Fibroblast of skin of right biceps (primary cell): ENCODE measurements around the gene IL20RA.

ENCODE experiments used
- DNase-seq: peaks from one replicate; pipeline ENCODE4 v3.0.0-alpha.2; 2013

The IL20RA gene

DNA sequence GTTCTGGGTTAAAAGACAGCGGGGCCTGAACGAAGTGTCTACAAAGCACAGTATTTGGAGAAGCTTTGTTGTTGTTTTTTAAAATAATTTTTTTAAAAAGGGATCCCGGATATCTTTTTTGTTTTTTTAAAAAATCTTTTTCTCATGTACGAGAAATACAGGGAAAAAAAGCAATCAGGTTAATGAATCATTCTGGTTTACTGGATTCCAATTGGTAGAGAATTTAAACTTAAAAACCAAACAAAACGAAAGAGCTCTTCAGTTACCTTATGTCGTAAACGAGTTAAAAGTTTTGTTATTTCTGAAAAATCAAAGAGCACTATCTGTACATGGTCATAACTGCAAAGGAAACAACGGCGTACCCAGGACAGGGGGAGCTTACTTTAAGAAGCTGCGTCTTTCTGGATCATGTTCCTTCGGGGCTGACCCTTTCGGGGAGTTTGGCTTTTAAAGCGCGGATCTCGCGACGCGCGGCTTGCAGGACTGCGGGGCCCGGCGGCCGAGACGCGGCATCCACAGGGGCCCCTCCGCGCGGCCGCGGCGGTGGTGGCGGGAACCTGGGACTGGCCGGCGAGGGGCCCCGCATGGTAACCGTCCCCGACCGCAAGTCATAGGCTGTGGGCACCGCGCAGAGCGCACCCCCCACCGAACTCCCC, 927 bp downstream of the IL20RA start:
- peak; percentile 37 for DNase-seq

DNA sequence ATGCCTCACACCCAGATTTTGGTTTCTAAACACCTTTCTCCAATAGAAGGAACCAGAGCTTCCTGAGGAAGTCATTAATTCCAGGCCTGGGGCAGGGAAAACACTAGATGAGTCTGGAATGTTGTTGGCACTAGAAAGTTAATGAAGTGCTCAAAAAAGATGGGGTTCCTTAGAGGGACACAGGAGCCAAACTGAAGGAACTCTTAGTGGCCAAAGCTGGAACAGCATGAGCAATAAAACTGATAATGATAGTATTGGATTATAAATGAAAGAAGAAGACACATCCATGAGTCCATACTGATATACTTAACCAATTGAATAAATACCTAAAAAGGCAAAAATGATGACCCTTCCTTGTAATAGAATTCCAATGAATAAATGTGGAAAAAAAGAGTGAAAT, 4.4 kb downstream of the IL20RA start:
- no peak for DNase-seq

DNA sequence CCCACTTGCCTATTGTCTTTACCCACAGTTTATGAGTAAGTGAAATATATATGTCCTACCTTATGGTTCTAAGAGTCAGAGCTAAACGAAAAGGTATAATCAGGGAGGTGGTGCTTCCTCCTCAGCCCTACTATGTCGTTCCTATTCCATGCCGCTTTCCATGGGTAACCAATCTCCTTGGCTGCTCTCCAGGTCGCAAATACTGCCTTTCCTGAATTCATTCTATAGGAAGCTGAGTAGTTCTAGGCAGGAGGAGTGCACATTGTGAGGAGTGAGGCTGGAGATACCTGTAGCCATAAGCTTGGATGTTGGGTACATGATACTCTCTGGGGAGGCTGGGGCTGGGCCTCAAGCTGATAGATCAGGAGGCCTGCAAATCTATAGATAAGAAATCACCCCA, 5.8 kb downstream of the IL20RA start:
- DNase-seq = no peak

DNA sequence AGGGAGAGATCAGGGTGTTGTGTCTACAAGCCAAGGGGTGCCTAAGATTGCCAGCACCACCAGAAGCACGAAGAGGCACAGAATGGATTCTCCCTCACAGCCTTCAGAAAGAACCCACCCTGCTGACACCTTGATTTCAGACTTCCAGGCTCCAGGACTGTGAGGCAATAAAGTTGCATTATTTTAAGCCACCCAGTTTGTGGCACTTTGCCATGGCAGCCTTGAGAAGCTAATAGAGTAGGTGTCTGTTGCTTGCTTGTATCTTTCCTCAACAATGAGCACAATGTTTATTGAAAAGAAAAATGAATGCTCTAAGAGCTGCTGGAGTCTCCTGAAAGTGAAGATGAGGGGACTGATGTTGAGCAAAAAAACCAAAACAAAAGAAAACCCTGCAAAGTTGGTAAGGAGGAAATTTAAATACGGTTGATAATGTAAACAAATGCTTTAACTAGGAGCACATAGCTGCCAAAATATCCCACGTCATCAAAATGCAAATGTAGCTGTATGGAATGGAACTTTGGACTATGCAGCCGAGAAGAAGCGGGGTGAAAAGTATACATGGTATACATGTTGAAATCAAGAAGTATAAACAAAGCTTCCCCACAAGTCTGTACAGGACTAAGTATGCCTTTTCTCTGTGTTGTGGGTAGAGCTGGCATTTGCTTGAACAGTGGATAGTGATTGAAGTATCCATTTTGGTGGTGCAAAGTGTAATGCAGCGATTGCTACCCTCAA, 8.0 kb downstream of the IL20RA start:
- DNase-seq = no peak

DNA sequence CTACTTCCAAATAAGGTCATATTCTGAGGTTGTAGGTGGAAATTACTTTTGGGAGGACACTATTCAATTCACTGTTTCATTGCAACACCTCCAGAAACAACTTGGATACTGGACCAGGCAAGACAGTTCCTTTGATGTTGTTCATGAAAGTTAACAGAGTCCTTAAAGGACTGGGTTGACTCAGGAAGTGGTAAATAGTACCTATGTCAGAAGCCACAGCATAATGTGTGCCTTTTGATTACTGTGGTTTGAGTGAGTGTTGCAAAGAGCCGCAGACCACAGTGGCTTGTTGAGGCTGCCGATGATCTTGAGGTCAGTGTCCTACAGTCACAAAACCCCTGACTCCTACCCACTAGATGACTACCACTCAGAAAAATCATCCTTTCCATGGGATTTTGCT, 10.9 kb downstream of the IL20RA start:
- no peak for DNase-seq

DNA sequence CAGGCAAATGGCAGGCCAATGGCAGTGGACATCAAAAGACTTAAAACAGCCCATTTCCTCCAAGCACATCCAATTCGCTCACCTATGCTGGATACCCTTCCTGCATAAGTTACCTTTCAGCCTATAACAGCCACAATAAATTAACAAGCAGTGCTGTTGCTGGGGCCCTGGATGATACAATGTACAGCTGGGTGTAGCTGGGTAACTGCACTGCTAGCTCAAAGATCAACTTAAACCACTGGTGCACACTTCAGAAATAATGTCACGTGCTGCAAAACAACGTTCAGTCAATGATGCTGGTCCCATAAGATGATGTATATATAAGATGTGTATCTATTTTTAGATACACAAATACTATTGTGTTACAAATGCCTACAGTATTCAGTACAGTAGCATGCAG, 13.6 kb downstream of the IL20RA start:
- no peak for DNase-seq

DNA sequence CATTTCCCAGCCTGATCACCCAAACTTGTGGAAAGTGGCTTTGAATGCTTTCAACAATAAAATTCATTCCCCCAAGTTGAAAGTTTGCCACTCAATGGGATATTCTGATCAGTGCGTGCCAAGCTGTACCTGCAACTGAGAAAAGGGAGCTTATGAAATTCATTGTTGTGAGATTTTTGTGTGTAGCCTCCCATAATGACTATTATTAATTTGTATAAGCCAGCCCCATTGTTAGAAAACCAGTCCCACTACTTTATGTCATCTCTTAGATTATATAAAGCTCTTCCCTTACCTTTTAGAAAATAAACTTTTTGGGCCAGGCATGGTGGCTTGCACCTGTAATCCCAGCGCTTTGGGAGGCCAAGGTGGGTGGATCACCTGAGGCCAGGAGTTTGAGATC, 15.9 kb downstream of the IL20RA start:
- no peak for DNase-seq

DNA sequence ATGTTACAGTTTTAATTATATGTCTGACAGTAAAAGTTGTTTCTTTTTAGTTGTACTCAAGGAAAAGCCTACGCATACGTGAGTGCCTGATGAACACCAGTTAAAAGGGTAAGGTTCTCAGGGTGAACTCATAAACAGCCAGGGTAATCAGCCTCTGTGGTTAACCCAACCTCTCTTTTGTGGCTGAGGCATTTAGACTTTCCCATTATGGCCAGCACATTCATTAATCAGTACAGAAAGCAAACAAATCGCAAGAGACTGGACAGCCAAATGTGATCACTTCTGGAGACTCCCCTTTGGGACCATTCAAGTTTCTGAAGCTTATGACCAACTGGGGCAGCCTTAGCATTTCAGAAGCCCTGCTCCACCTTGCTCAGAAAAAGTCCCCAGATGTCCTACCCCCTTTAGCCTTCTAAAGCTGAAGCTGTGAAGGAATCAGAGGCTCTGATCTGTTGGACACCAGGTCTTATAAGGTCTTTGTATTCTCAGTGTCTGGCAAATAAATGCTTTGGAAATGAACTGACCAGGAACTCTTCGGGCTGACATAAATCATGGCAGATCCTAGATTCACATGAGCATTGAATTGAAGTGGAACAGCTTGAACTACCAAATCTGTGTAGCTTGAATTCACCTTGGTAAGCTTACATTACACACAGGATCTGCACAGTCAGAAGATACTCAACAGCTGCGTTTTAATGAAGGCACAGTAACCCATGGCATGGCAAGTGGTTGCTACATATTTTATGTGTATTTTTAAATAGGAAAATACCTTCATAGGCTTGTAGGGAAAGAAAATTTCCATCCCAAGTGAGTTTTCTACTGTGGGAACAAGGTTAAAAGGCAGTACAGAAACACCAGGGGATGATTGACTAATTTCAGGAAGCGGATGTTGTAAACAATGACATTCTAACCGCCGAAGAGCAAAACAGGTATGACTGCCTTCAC, 18.7 kb downstream of the IL20RA start:
- DNase-seq = no peak

DNA sequence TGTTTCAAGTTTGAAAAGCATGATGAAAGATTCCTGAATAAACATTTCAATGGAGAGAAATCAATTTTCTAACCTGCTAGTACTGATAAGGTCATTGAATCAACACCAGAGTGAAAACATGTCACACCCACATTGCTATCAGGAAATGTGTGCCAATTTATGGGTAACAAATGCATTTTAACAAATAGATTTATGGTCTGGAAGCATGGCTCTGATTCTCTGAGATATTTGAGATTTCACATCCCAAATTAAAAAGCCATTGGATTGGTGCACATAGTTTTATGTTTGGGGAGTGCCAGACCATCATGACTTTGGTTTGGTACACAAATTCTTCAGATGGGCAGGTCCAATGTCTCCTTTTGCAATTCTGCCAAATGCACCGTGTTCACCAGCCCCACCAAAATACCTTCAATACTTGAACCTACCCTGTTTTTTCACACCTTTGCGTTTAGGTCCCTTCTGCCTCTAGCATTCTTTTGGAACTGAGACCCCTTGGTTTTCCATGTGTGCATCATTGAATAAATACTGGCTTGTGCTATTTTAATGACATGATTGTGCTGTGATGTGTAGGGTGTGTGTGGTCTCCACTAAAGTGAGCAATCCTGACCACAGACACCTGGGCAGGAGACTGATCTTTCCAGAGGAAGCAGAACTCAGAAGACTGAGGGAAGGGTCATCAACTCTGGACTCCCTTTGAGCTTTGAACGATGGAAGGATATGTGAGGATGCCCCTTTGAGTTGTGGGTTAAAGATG, 20.4 kb downstream of the IL20RA start:
- no peak for DNase-seq

DNA sequence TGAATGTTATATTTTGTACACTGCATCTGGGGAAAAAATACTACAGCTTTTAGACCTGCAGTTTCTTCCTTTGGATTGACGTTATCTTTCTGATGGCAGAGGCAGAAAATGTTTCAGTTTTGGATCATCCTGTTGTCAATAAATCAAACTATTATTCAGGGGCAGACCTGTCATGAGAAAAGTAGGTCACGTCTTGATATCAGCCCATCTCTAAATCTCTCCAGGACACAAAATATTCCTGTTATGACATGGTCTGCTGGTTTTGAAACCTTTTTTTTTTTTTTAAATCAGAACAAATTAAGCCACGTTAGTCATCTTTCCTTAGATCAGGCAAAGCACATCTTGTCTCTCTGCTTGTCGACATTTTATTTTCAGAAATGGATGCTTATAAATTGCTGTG, 24.0 kb downstream of the IL20RA start:
- no peak for DNase-seq

DNA sequence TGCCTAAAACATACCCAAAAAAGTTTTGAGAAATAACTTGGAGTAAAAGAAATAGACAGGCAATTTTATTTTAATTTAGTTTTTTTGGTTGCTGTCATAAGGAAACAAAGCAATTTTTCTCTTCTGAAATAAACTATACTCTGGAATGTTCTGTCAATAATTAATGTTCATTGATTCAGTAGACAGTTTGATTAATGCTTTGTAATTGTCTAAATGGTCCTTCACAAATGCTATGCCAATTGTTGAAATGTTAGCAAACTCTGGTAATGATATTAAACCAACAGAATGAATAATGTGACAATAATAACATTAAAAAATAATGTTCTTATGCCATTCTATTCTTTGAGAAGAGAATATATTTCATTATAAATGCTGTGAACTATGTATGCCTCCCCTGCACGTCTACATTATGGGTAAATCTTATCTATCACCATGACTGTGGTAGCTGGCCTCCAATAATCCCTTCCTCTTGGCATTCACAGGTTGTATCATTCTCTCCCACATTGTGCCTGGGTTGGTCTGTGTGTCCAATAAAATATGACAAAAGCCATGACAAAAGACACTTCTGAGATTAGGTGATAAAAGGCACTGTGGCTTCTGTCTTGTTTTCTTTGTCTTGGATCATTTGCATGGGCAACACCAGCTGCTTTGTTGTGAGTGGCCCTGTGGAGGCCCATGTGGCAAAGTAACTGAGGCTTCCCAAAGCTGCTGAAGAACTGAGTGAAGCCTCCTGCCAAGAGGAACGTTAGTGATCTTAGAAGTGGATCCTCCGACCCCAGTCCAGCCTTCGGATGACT, 25.1 kb downstream of the IL20RA start:
- no peak for DNase-seq

DNA sequence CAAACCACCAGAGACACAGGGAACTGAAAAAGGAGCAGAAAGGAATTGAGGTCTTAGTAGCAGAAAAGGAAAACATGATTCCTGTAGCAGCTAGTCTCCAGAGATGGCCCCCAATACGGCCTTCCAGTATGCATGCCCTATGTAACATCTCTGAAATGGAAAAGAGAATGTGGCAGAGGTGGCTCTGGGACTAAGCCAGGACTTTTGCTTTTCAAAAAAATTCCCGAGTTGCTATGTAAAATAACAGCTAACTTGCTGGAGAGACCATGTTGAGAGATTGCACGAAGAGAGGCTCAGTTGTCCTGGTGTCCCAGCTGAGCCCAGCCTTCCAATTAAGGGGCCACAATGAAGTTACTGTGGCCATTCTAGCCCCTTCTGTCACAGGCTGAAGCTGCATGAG, 27.7 kb downstream of the IL20RA start:
- DNase-seq = no peak

DNA sequence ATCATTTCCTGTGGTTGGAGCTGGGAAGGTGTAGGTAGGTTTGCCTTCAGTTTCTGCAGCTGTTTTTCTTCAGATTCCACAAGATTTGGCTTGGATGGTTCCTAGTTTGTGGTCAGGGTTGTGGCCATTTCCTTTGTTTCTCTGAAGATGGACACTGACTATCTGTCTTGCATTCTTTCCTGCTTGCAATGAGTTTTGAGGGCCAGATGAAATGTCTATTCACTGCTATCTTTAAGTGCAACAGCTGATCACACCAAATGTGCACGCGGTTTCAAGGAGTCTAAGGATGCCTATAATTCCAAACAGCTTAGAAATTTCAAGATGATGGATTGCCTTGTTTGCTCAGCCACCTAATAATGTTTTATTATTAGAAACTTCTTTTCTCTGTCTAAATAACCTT, 28.4 kb downstream of the IL20RA start:
- peak; percentile 65 for DNase-seq

DNA sequence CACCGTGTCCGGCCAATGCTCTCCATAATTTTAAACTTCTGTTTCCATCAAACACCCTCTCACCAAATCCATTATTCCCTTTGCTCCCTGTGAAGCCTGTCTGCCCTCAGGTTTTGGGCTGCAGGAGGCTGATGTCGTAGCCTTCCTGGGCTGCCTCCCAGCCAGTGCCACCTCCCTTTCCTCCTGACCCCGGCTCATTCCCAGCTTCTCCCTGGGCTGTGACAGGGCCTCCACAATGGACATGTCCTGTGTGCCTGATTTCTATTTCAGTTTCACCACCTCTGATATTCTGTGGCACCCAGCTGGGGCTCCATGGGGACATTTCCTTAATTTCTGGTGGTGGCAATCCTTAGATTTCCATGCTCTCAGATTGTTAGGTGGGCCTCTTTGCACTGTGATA, 28.8 kb downstream of the IL20RA start:
- no peak for DNase-seq

DNA sequence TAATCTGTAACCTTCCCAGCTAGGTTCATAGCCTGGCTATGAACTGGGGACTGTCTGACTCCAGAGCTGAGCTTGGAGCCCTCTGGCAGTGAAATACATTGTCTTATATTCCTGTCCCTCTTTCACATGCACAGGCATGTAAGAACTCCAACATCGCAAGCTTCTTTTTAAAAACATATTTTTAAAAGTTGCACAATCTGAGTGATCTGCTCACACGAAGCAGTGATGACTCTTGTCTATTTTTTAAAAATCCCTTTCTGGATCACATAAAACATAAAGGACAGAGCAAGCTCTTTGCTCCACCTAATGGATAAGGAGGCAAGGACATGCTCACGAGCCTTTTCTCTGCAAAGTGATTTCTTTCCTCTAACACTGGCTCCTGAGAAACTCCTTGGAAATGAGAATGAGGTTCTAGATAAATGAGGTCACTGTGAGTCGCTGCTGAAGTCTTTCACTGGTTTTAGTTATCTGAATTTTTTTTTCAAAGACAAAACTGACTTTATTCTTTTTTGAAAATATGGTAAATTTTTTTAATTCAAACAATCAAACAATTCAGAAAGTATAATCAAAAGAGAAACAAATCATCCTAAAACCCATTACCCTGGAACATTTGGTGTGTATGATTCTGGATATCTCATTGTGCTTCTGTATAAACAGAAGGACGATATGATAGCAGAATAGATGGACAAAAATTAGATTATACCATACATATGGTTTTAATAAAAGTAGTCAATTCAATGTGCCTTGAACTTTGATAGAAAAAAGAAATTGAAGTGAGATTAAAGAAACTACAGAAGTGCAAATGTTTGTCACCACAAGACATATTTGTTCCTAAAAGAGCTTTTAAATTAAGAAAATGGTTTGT, 30.8 kb downstream of the IL20RA start:
- DNase-seq = peak; percentile 73

DNA sequence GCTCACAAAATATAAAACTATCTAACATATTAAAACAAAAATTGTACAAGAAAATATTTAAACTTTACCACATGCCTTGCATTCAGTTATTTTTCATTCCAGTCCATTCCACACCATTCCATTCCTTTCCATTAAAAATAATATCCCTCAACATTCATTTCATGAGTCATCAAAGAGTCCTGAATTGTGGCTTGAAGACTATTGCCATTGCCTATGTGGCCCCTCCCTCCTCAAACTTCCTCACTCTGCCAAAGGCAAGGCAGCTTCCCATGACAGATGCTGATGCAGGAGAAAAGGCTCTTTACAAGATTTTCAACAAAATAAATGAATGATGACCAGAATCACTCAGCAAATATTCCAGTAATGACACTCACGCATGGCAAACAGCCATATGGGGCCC, 31.7 kb downstream of the IL20RA start:
- peak; percentile 91 for DNase-seq

DNA sequence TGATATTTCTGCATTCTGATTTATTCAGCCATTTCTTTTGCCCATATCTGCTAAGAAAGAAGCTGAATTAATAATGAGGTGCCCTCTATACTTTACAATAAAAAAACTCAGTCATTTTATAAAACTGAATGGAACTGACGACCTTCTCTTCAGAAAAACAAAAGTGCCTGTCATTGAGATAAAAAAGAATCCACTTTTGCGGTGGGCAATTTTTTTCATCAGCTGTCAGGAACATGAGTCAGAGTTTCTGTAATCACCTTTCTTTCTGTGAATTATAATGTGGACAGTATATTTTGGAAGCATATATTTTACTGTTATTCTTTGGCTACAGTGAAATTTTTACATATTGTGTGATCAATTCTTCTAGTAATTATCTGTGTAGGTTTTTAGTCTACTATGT, 33.4 kb downstream of the IL20RA start:
- DNase-seq = no peak

DNA sequence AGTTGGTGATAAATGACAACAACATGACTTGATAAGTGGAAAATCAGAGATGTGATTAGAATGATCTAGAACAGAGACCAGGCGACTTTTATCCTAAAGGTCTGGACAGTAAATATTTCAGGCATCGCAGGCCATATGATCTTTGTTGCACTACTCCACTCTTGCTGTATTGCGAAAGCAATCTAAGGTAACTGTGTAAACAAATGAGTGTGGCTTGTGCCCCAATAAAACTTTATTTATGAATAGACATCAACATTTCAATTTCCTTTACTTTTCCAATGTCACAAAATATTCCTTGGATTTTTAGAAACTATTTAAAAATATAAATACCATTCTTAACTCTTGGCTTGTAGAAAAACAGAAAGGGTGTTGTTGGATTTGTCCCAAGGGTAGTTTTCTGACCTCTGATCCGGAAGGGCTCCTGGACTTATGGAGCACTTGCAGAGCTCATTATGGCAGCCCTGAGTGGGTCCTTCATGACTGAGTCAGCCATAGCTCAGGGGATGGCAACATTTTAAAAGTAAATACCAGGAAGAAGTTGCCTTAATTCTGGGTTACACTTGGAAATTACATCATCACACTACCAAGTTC, 34.5 kb downstream of the IL20RA start:
- DNase-seq = no peak

DNA sequence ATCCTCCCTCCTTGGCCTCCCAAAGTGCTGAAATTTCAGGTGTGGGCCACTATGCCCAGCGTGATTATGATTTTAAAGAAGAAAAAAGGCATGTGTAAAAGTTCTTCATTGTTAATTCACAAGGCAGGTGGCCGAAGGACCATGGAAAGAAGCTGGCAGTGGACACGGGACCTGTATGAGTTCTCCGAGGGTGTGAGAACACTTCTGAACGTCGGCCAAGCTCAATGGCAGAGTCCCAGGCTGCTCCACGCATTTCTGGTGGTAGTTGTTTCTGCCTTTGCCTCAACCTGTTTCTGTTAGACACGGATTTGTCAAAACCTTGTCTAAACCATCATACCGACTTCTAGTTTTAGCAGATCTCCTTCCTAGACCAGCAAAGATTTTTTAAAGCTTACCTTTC, 36.6 kb downstream of the IL20RA start:
- no peak for DNase-seq

DNA sequence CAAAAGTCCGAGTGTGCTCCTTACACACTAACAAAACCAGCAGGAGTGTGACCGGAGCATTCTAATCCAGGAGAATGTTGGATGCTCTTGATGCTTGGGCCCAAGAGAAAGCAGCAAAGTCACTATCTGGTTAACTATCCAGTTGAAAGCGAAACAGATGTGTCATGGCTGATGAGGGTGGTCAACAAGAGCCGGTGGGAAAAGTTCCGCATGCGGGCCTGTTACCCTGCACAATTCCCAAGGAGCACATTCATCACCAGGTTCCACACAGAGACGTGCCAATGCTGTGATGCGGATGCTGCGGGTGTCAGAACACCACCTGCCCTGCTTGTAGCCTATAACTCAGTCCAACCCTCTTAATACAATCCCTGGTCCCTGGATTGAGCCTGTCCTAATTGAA, 38.7 kb downstream of the IL20RA start:
- DNase-seq = no peak

DNA sequence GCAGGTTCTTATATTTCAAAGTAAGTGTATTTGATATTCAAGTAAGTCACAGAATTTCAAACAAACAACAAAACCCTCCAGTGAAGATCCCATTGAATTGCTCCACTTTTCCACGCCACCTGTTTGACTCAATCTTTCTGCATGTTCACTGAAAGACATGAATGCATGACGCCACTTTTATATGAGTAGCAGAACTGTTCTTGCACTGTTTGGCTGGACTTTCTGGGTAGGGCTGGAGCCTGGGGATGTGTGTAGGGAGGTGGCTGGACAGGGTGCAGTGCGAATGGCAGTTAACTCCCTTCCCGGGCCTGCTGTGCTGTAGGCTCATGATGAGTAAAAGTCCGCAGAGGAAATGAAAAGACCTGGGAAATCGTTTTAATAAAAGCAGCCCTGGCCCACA, 39.7 kb downstream of the IL20RA start:
- no peak for DNase-seq
